SU-DHL-6 (cell line): ENCODE measurements around the gene ATP2B2.

Source experiments
- EZH2phosphoT487 ChIP-seq: fragments of 200-600 bp; sonication (generic), shearing (Covaris generic); conservative IDR thresholded peaks from 2 replicates; pipeline ENCODE4 v1.6.1; 2018; ENCODE audit warnings: mild to moderate bottlenecking, antibody characterized with exemption, low read length, moderate library complexity, mixed read lengths
- TF ChIP-seq, protein P1 (sequence below): fragments of 200-600 bp; sonication (generic); IDR thresholded peaks from one replicate; pipeline ENCODE4 v1.5.1; 2017; ENCODE audit warnings: antibody characterized with exemption, mild to moderate bottlenecking, low read length, moderate library complexity; ENCODE audit not compliant: insufficient read depth, poor library complexity, severe bottlenecking

DNA sequence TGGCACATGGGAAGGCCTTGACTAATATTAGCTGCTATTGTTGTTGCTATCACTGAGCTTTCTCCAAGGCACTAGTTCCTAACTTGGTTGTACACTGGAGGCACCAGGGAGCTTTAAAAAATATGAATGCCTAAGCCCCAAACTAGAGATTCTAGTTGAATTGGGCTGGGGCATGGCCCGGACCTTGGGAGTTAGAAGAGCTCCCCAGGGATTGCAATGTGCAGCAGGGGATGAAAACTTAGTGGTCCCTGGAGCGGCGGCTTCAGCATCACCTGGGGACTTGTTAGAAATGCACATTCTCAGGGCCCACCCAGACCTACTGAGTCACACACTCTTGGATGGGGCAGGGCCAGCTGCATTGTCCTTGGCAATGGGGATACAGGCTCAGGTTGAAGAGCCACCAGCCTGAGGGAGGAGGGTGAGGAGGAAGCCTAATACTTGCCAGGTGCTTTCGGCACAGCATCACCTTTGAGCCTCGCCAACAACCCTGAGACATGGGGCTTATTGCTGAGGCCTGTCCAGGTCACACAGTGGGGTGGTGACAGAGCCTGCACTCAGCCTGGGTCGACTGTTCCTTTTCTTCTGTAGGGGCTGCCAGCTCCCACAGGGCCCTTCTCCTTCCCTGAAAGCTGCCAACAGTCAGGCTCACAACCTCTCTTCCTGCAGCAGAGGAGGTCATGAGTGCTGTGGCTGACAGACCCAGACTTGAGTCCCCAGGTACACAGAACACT, 84.5 kb downstream of the ATP2B2 start:
- TF ChIP-seq, protein P1, sequence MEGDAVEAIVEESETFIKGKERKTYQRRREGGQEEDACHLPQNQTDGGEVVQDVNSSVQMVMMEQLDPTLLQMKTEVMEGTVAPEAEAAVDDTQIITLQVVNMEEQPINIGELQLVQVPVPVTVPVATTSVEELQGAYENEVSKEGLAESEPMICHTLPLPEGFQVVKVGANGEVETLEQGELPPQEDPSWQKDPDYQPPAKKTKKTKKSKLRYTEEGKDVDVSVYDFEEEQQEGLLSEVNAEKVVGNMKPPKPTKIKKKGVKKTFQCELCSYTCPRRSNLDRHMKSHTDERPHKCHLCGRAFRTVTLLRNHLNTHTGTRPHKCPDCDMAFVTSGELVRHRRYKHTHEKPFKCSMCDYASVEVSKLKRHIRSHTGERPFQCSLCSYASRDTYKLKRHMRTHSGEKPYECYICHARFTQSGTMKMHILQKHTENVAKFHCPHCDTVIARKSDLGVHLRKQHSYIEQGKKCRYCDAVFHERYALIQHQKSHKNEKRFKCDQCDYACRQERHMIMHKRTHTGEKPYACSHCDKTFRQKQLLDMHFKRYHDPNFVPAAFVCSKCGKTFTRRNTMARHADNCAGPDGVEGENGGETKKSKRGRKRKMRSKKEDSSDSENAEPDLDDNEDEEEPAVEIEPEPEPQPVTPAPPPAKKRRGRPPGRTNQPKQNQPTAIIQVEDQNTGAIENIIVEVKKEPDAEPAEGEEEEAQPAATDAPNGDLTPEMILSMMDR: no peak
- TF ChIP-seq EZH2phosphoT487: no peak
